Thyroid gland (tissue), 4 donors: ENCODE results near the gene SMNDC1.

ENCODE experiments used
- CTCF ChIP-seq, 6 experiments: fragments of 200-600 bp in 3 of 6; fragments of 450-650 bp in 3 of 6; sonication (generic) in 3 of 6; IDR thresholded peaks; one replicate each; pipeline ENCODE4 v1.5.1; 2016 to 2019; ENCODE audit warnings: antibody characterized with exemption in 6 of 6, mild to moderate bottlenecking in 2 of 6, inconsistent platforms in 1 of 6, moderate library complexity in 1 of 6
- POLR2A ChIP-seq, 2 donors: fragments of 450-650 bp; IDR thresholded peaks; one replicate each; pipeline ENCODE4 v1.6.1; 2017; ENCODE audit warnings: antibody characterized with exemption in 2 of 2, mild to moderate bottlenecking in 2 of 2, moderate library complexity in 1 of 2

GRCh38 chr10:110336111-110336721 is 31.5 kb upstream of the SMNDC1 start:
- TF ChIP-seq CTCF (IDR thresholded peaks at IDR 0.05) (no peak), POLR2A (IDR thresholded peaks at IDR 0.05) (no peak)
